ENCODE results near the gene SLC23A2.

GRCh38 chr20:4809707-4810106 is 191.6 kb downstream of the SLC23A2 start:
- TF ChIP-seq BHLHE40 (IDR thresholded peaks at IDR 0.05; ENCODE audit: borderline replicate concordance) = no peak
- no peak for TF ChIP-seq LEF1 (IDR thresholded peaks at IDR 0.05; ENCODE audit: borderline replicate concordance)
- no peak for TF ChIP-seq SP1 (IDR thresholded peaks at IDR 0.05)
- no peak for TF ChIP-seq FOXM1 (IDR thresholded peaks at IDR 0.05; ENCODE audit: borderline replicate concordance)
- no peak for TF ChIP-seq FOXK2 (IDR thresholded peaks at IDR 0.05)
- TF ChIP-seq ELF4 (IDR thresholded peaks at IDR 0.05) = no peak
- no peak for TF ChIP-seq ARNT (IDR thresholded peaks at IDR 0.05)
- no peak for TF ChIP-seq NFRKB (IDR thresholded peaks at IDR 0.05)
